GM21526 (cell line): ENCODE measurements around the gene GPRASP2.

Experiments
- ATAC-seq: cut with Tn5 transposase; IDR thresholded peaks from one replicate; pipeline ENCODE4 v1.9.1; 2021; ENCODE audit warnings: moderate library complexity; ENCODE audit not compliant: unreplicated experiment, low FRiP score

Gene GPRASP2

GRCh38 chrX:102739657-102740056, 27.4 kb downstream of the GPRASP2 start:
- ATAC-seq, result no peak

- ATAC-seq, result no peak
Observed at GRCh38 chrX:102744307-102744706, 32.1 kb downstream of the GPRASP2 start.

- ATAC-seq, result no peak
Observed at GRCh38 chrX:102745513-102745856, 33.2 kb downstream of the GPRASP2 start.

- no peak for ATAC-seq
Observed at GRCh38 chrX:102745857-102746584, 33.8 kb downstream of the GPRASP2 start.

- no peak for ATAC-seq
Observed at GRCh38 chrX:102765217-102765616, 53.0 kb downstream of the GPRASP2 start.

- ATAC-seq, result no peak
Observed at GRCh38 chrX:102765809-102766208, 53.6 kb downstream of the GPRASP2 start.

- no peak for ATAC-seq
Observed at GRCh38 chrX:102767287-102767686, 55.0 kb downstream of the GPRASP2 start.
